Common myeloid progenitor, CD34-positive (primary cell): Measurements from ENCODE around the gene NAA38.
"Not testable (repeated sequence)": the region's sequence is repeated elsewhere in the genome, so short reads cannot be mapped to it uniquely, and the experiment has no call there.

Source experiments
- CTCF ChIA-PET: fragments of 350-600 bp; sonication (Branson Sonifier 250); formaldehyde crosslinking; loops from one replicate; lab custom pipeline; 2021; ENCODE audit warnings: antibody characterized with exemption; lab: Charles Lee
- POLR2A ChIA-PET: fragments of 350-600 bp; sonication (Branson Sonifier 250); formaldehyde crosslinking; loops from one replicate; lab custom pipeline; 2021; ENCODE audit warnings: antibody characterized with exemption; lab: Charles Lee
- DNase-seq, 3 donors: peaks; one replicate each; pipeline versions ENCODE4 v3.0.0 to v3.0.0-alpha.2; 2013
- H3K27ac ChIP-seq, 2 experiments: 1 replicate in 1 of 2; 2 replicates in 1 of 2; pipeline ENCODE4 v1.7.0; 2013; ENCODE audit warnings: inconsistent platforms in 2 of 2, low read length in 2 of 2, mild to moderate bottlenecking in 2 of 2, low read depth in 1 of 2, moderate library complexity in 1 of 2; ENCODE audit not compliant: severe bottlenecking in 2 of 2, insufficient read depth in 1 of 2, poor library complexity in 1 of 2
- H3K27me3 ChIP-seq, 5 experiments: replicated peaks in 2 of 5; 1 replicate in 3 of 5; 2 replicates in 2 of 5; pipeline versions ENCODE4 v1.6.1 to v1.7.0; 2013; ENCODE audit warnings: low read length in 4 of 5, mild to moderate bottlenecking in 2 of 5, moderate library complexity in 2 of 5, inconsistent platforms in 1 of 5; ENCODE audit not compliant: insufficient read depth in 5 of 5, control insufficient read depth in 4 of 5
- H3K36me3 ChIP-seq, 4 experiments: 1 replicate in 2 of 4; 2 replicates in 2 of 4; pipeline versions ENCODE4 v1.6.1 to v1.7.0; 2013; ENCODE audit warnings: low read length in 3 of 4, control low read depth in 1 of 4, mild to moderate bottlenecking in 1 of 4; ENCODE audit not compliant: control insufficient read depth in 4 of 4, insufficient read depth in 4 of 4
- H3K4me1 ChIP-seq, 4 experiments: 1 replicate in 3 of 4; 2 replicates in 1 of 4; pipeline versions ENCODE4 v1.6.1 to v1.7.1; 2013; ENCODE audit warnings: low read length in 3 of 4, mild to moderate bottlenecking in 3 of 4, control low read depth in 1 of 4, inconsistent platforms in 1 of 4, moderate library complexity in 1 of 4; ENCODE audit not compliant: control insufficient read depth in 4 of 4, insufficient read depth in 4 of 4; ENCODE audit errors: control extremely low read depth in 1 of 4
- H3K4me3 ChIP-seq, 7 experiments: 1 replicate in 4 of 7; 2 replicates in 3 of 7; pipeline versions ENCODE4 v1.5.1 to v1.7.0; 2013; ENCODE audit warnings: mild to moderate bottlenecking in 7 of 7, low read length in 6 of 7, moderate library complexity in 6 of 7, inconsistent platforms in 2 of 7, low read depth in 2 of 7, control low read depth in 1 of 7; ENCODE audit not compliant: insufficient read depth in 4 of 7, control insufficient read depth in 1 of 7; ENCODE audit errors: extremely low read depth in 1 of 7
- H3K9me3 ChIP-seq, 5 experiments: 1 replicate in 4 of 5; 2 replicates in 1 of 5; pipeline versions ENCODE4 v1.6.1 to v1.7.1; 2013; ENCODE audit warnings: low read length in 4 of 5, mild to moderate bottlenecking in 2 of 5, inconsistent platforms in 1 of 5, low read depth in 1 of 5, moderate library complexity in 1 of 5; ENCODE audit not compliant: control insufficient read depth in 4 of 5, insufficient read depth in 2 of 5; ENCODE audit errors: control extremely low read depth in 1 of 5
- WGBS: methylation state at CpG from one replicate; pipeline ENCODE4 v1.1.5; 2013; ENCODE audit not compliant: insufficient coverage; 5-methylcytosine and 5-hydroxymethylcytosine counted together

Gene NAA38

DNA sequence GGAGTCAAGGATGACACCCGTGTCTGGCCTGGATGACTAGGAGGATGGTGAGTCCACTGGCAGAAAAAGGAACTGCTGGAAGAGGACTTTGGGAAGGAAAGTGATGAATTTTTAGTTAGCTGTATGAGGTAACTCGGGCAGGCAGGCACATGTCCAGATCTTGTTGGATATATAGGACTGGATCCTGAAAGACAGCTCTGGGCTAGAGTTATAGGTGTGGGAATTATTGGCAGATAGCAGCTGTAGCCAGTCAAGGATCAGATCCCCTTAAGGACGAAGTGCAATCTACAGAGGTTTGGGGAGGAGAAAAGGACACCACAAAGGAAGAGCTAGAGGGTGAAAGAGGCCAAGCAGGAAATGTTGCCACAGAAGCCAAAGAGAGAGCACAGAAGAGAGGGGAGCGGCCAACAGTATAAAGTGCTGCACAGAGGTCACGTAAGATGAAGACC lies 10.5 kb upstream of the NAA38 start:
- Histone ChIP-seq H3K4me1 (peaks cover 23 to 39% (median 35%) of the 10 kb centered on the region in 4 experiments), H3K27me3 (no peaks in the 10 kb centered on the region), H3K9me3 (no peaks in the 10 kb centered on the region), H3K36me3 (peaks cover 2 to 11% (median 5%) of the 10 kb centered on the region in 4 experiments), H3K4me3 (peak overlapping the region in 6 of 7 experiments; percentile 8 to 68 (median 23)), H3K27ac (peak overlapping the region in 1 of 2 experiments; percentile 41)
- 0% methylated on average over 5 of the region's 5 CpGs for WGBS
- ChIA-PET POLR2A (interaction anchor here (0.6 kb wide), 2 partner anchors 9 to 18 kb away, joined by 3 read pairs; no protein-coding TSS in a partner anchor), CTCF (interaction anchor here (0.8 to 14.9 kb wide), 6 partner anchors 6 to 121 kb away, joined by 3 to 316 read pairs (median 6); partner anchors contain the start of genes CHD3 and NAA38)
- DNase-seq, result peak in 1 of 3 donors; percentile 30

DNA sequence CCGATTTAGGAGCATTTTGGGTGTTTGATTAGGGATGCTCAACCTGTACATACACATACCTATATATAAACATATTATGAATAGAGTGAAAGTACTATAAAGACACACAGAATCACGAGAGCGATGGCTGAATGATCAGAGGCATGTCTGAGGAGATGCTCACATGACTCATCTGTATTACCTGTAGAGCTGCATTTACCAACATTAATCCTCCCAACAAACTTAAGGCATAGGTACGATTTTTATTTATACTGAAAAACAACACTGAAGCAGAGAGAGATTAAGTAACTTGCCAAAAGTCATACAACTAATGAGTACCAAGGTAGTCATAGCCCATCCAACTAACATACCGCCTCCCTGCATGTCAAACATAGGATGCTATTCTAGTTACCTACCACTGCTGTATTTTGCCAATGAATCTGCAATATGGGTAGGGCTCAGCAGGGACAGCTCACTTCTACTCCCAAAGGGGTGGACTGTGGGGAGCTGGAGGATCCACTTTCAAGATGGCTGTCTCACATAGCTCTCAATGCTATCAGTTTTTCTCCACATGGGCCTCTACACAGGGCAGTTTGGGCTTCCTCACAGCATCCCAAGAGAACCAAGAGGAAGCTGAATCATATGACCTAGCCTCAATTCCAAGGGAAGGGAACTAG lies 7.8 kb upstream of the NAA38 start:
- DNase-seq, result no peak
- ChIA-PET CTCF (interaction anchor here (1.3 to 14.9 kb wide), 7 partner anchors 11 to 176 kb away, joined by 3 to 316 read pairs (median 9); partner anchors contain the start of gene CHD3), POLR2A (no interaction called here)

DNA sequence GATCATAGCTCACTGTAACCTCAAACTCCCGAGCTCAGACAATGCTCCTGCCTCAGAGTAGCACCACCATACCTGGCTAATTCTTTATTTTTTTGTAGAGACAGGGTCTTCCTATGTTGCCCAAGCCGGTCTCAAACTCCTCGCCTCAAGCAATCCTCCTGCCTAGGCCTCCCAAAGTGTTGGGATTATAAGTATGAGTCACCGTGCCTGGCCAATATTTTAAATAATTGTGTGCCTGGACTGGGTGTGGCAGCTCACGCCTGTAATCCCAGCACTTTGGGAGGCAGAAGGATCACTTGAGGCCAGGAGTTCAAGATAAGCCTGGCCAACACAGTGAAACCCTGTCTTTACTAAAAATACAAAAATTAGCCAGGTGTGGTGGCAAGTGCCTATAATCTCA lies 7.0 kb upstream of the NAA38 start:
- 100% methylated on average over 3 of the region's 5 CpGs for WGBS
- H3K4me3 ChIP-seq, H3K27ac ChIP-seq, POLR2A ChIA-PET, H3K9me3 ChIP-seq, H3K27me3 ChIP-seq, DNase-seq: not testable (repeated sequence)
- peaks cover 8 to 29% (median 16%) of the 10 kb centered on the region in 4 experiments for H3K36me3 ChIP-seq
- CTCF ChIA-PET, result interaction anchor here (0.6 to 14.9 kb wide), 20 partner anchors 7 to 193 kb away, joined by 3 to 316 read pairs (median 4); partner anchors contain the start of gene CHD3
- peaks cover 19 to 25% (median 21%) of the 10 kb centered on the region in 4 experiments for H3K4me1 ChIP-seq

More for the DNA sequence above, 7.8 kb upstream of the NAA38 start:
- Histone ChIP-seq H3K9me3 (no peaks in the 10 kb centered on the region), H3K4me1 (peaks cover 23 to 30% (median 27%) of the 10 kb centered on the region in 4 experiments), H3K4me3 (no peak overlapping the region), H3K36me3 (peaks cover 8 to 26% (median 15%) of the 10 kb centered on the region in 4 experiments), H3K27me3 (no peaks in the 10 kb centered on the region), H3K27ac (no peak overlapping the region)
- WGBS, result 100% methylated on average over 1 of the region's 5 CpGs

DNA sequence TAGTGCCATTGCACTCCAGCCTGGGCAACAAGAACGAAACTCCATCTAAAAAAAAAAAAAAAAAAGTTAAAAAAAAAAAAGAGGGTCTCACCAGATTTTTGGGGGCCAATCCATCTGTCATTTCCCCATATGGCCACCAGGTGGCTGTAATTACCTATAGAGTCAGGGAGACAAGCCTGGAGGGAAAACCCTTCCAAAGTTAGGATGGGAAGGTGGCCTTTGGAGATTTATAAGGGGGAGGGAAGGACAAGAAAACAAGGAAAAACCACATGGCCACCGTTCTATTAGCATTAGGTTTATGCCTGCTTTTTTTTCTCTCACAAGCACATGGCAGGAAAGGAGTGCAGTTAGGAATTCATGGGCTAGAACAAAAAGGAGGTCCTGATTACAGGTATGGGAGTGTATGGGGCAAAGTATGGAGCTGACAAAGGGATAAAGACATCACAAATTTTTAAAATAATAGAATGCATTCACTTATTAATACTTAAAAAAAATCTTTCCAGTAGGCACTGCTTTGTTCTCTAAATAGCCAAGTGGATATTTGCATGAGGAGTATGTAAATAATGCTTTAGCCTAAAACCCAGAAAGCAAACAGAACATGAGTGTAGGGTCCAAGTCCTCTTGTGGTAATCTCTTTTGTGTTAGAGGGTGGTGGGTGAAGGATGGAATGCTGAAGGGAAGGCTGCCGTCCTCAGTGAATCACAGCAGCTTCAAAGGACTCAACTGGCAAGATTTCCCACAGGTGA lies 5.5 kb upstream of the NAA38 start:
- Histone ChIP-seq H3K4me3 (no peak overlapping the region), H3K36me3 (peaks cover 8 to 37% (median 16%) of the 10 kb centered on the region in 4 experiments), H3K4me1 (peaks cover 10 to 25% (median 20%) of the 10 kb centered on the region in 4 experiments), H3K9me3 (no peaks in the 10 kb centered on the region), H3K27me3 (no peaks in the 10 kb centered on the region), H3K27ac (no peak overlapping the region)
- DNase-seq, result peak in 2 of 3 donors; percentile 66 to 78
- POLR2A ChIA-PET, result no interaction called here
- CTCF ChIA-PET, result interaction anchor here (0.6 to 14.9 kb wide), 22 partner anchors 9 to 195 kb away, joined by 3 to 316 read pairs (median 6); partner anchors contain the start of genes CHD3, RNF227 and TP53
- no CpG with 5 or more reads among the region's 3 CpGs for WGBS

DNA sequence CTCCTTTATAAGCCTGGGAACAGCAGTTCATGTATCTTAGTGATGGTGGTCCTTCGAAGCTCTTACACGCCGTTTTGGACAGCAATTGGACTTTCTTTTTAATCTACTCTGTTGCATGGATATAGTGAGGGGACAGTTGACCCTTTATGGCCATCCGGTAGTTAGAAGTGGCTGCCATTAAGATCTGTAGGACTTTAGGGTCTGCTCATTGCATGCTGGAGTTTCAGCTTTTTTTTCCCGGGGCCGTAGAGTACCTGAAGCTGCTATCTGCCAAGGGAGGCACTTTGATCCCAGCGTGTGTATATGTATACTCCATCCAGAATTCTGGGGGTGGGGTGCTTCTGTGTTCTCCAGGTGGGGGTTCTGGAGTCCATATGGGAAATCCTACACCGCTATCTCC lies 1.7 kb upstream of the NAA38 start:
- Histone ChIP-seq H3K4me1 (peaks cover 5 to 38% (median 37%) of the 10 kb centered on the region in 4 experiments), H3K27ac (peak overlapping the region; percentile 2 to 93), H3K4me3 (peak overlapping the region in 3 of 7 experiments; percentile 83 to 93 (median 89)), H3K36me3 (peaks cover 11 to 36% (median 15%) of the 10 kb centered on the region in 4 experiments), H3K27me3 (no peaks in the 10 kb centered on the region), H3K9me3 (no peaks in the 10 kb centered on the region)
- 89% methylated on average over 5 of the region's 8 CpGs for WGBS
- ChIA-PET POLR2A (interaction anchor here (0.9 to 1.0 kb wide), 2 partner anchors 9 to 14 kb away, joined by 3 read pairs; no protein-coding TSS in a partner anchor), CTCF (interaction anchor here (0.6 to 14.9 kb wide), 10 partner anchors 9 to 115 kb away, joined by 3 to 316 read pairs (median 6); partner anchors contain the start of genes CHD3, KDM6B and RNF227)
- DNase-seq, result no peak

DNA sequence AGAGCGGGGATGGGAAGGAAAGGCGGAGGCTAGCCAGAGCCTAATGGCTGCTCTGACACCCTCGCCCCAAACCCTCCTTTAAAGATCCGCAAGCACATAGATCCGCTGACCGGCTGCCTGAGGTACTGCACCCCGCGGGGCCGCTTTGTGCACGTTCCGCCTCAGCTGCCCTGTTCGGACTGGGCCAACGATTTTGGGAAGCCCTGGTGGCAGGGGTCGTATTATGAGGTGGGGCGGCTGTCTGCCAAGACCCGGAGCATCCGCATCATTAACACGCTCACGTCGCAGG lies 1.1 kb upstream of the NAA38 start:
- H3K36me3 ChIP-seq, result peaks cover 11 to 39% (median 16%) of the 10 kb centered on the region in 4 experiments
- peak overlapping the region; percentile 88 to 93 for H3K27ac ChIP-seq
- CTCF ChIA-PET, result interaction anchor here (0.6 to 14.9 kb wide), 6 partner anchors 8 to 43 kb away, joined by 3 to 316 read pairs (median 31); partner anchors contain the start of gene CHD3
- DNase-seq, result peak in 2 of 3 donors; percentile 72 to 76
- H3K4me1 ChIP-seq, result peaks cover 5 to 38% (median 37%) of the 10 kb centered on the region in 4 experiments
- POLR2A ChIA-PET, result interaction anchor here (0.9 to 1.0 kb wide), 2 partner anchors 9 to 14 kb away, joined by 3 read pairs; no protein-coding TSS in a partner anchor
- H3K4me3 ChIP-seq, result peak overlapping the region; percentile 36 to 93 (median 86)
- WGBS, result 56% methylated on average over 20 of the region's 20 CpGs
- H3K27me3 ChIP-seq, result no peaks in the 10 kb centered on the region
- H3K9me3 ChIP-seq, result no peaks in the 10 kb centered on the region
